SH-SY5Y (cell line): ENCODE results near the gene CALHM5.

Experiments used
- GATA2 ChIP-seq: IDR thresholded peaks from 2 replicates; pipeline ENCODE4 v1.6.1; 2011; ENCODE audit warnings: mild to moderate bottlenecking, low read depth, low read length
- GATA3 ChIP-seq: IDR thresholded peaks from 2 replicates; pipeline ENCODE4 v1.6.1; 2011; ENCODE audit warnings: low read depth, mild to moderate bottlenecking, low read length, moderate library complexity

DNA sequence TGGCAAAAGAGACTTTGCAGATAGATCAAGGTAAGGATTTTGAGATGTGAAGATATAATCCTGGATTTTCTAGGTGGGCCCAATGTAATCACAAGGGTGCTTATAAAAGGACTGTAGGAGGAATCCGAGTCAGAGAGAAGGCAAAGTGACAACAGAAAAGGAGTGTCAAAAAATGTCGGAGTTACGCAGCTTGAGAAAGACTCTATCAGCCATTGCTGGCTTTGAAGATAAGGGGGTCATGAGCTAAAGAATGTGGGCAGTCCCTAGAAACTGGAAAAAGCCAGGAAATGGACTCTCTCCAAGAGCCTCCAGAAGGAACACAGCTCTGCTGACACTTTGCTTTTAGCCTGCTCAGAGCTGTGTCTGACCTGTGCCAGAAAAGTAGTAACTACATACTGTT, 51.2 kb downstream of the CALHM5 start:
- TF ChIP-seq GATA2: no peak
- TF ChIP-seq GATA3: no peak
